HepG2 (cell line): ENCODE results near the gene TMEM63C. TPM values are rescaled to one million over a fixed set of nuclear protein-coding genes. Genes with fewer than 3 reads are reported as not detected.

Experiments used
- CREB1 ChIP-seq, 2 experiments: fragments of 450-650 bp in 1 of 2; IDR thresholded peaks; 2 replicates each; pipeline ENCODE4 v1.6.1; 2016 to 2017; ENCODE audit warnings: control low read depth in 1 of 2, mild to moderate bottlenecking in 1 of 2, missing compliant biosample characterization in 1 of 2, missing genetic modification characterization in 1 of 2
- CREM ChIP-seq, 2 experiments: sonication (generic) in 1 of 2; formaldehyde crosslinking in 1 of 2; IDR thresholded peaks; 2 replicates each; pipeline versions ENCODE4 v1.4.0 to v1.6.1; 2016 to 2020; ENCODE audit warnings: antibody characterized with exemption in 1 of 2, mild to moderate bottlenecking in 1 of 2, missing genetic modification reagents in 1 of 2
- HOXD1 ChIP-seq: sonication (generic); formaldehyde crosslinking; IDR thresholded peaks from 2 replicates; pipeline ENCODE4 v1.5.0; 2020; ENCODE audit warnings: missing genetic modification reagents
- IKZF1 ChIP-seq: fragments of 450-650 bp; IDR thresholded peaks from 2 replicates; pipeline ENCODE4 v1.7.1; 2016
- JUND ChIP-seq: sonication (generic); formaldehyde crosslinking; IDR thresholded peaks from 2 replicates; pipeline ENCODE4 v1.8.0; 2022; ENCODE audit warnings: mild to moderate bottlenecking, missing genetic modification reagents
- PAWR ChIP-seq: sonication (generic); formaldehyde crosslinking; IDR thresholded peaks from 2 replicates; pipeline ENCODE4 v1.4.0; 2020; ENCODE audit warnings: missing genetic modification reagents, mild to moderate bottlenecking, borderline replicate concordance
- RAD21 ChIP-seq: fragments of 450-650 bp; formaldehyde crosslinking; IDR thresholded peaks from 2 replicates; pipeline ENCODE4 v1.5.0; 2020; ENCODE audit warnings: mild to moderate bottlenecking
- RELA ChIP-seq: sonication (generic); formaldehyde crosslinking; IDR thresholded peaks from 2 replicates; pipeline ENCODE4 v1.4.0; 2020; ENCODE audit warnings: missing genetic modification reagents
- RNF2 ChIP-seq: fragments of 450-650 bp; conservative IDR thresholded peaks from 2 replicates; pipeline ENCODE4 v1.6.1; 2016; ENCODE audit warnings: low read depth
- RXRA ChIP-seq: sonication (generic); formaldehyde crosslinking; IDR thresholded peaks from 2 replicates; pipeline ENCODE4 v1.5.1; 2020; ENCODE audit warnings: missing genetic modification reagents
- SMAD3 ChIP-seq: sonication (generic); formaldehyde crosslinking; IDR thresholded peaks from 2 replicates; pipeline ENCODE4 v1.4.0; 2020; ENCODE audit warnings: missing genetic modification reagents
- SMC3 ChIP-seq: IDR thresholded peaks from 2 replicates; pipeline ENCODE4 v1.6.1; 2011; ENCODE audit warnings: low read length, improper control_type of control experiment
- SP140L ChIP-seq: sonication (generic); formaldehyde crosslinking; IDR thresholded peaks from 2 replicates; pipeline ENCODE4 v1.4.0; 2020; ENCODE audit warnings: missing genetic modification reagents, borderline replicate concordance
- SUZ12 ChIP-seq: fragments of 150-350 bp; IDR thresholded peaks from 2 replicates; pipeline ENCODE4 v1.6.1; 2014; ENCODE audit warnings: low read depth, low read length
- THYN1 ChIP-seq: sonication (generic); formaldehyde crosslinking; IDR thresholded peaks from 2 replicates; pipeline ENCODE4 v1.8.1; 2023; ENCODE audit warnings: low read depth, mild to moderate bottlenecking, moderate library complexity, missing genetic modification reagents, borderline replicate concordance
- ZNF136 ChIP-seq: sonication (generic); formaldehyde crosslinking; IDR thresholded peaks from 2 replicates; pipeline ENCODE4 v1.8.1; 2022; ENCODE audit warnings: low read depth, mild to moderate bottlenecking, moderate library complexity, missing genetic modification reagents
- ZNF235 ChIP-seq: sonication (generic); formaldehyde crosslinking; IDR thresholded peaks from 2 replicates; pipeline ENCODE4 v1.8.1; 2023; ENCODE audit warnings: mild to moderate bottlenecking, missing genetic modification reagents, borderline replicate concordance
- ZNF253 ChIP-seq: sonication (generic); formaldehyde crosslinking; IDR thresholded peaks from 2 replicates; pipeline ENCODE4 v1.8.0; 2022; ENCODE audit warnings: mild to moderate bottlenecking, missing genetic modification reagents, borderline replicate concordance
- polyA plus RNA-seq, 8 experiments: library from polyadenylated mRNA; depleted of rRNA in 3 of 8; stranded (reverse) in 7 of 8; unstranded in 1 of 8; fragments of >200 nt; fragmentation: Illumina TruSeq in 4 of 8; extraction: Trizol in 4 of 8; gene quantifications; 2 replicates each; pipeline versions ENCODE4 v1.2.1 to v1.2.3, GENCODE V29; 2011 to 2016; ENCODE audit warnings: low read depth in 4 of 8, missing spikeins in 1 of 8, mixed read lengths in 1 of 8; ENCODE audit not compliant: insufficient read depth in 1 of 8
- total RNA-seq, 5 experiments: library from RNA; depleted of rRNA; stranded (reverse); fragments of >200 nt; fragmentation: Illumina TruSeq; extraction: Trizol; gene quantifications; 2 replicates each; pipeline ENCODE4 v1.2.3, GENCODE V29; 2016; ENCODE audit warnings: low read depth in 1 of 5
- TF ChIP-seq, protein P1 (sequence below): sonication (generic); formaldehyde crosslinking; IDR thresholded peaks from 2 replicates; pipeline ENCODE4 v1.4.0; 2020; ENCODE audit warnings: missing genetic modification reagents, mild to moderate bottlenecking, borderline replicate concordance
- TF ChIP-seq, protein P2 (sequence below): sonication (generic); formaldehyde crosslinking; IDR thresholded peaks from 2 replicates; pipeline ENCODE4 v1.5.0; 2020; ENCODE audit warnings: mild to moderate bottlenecking, missing genetic modification reagents
- TF ChIP-seq, protein P3 (sequence below): sonication (generic); formaldehyde crosslinking; conservative IDR thresholded peaks from 2 replicates; pipeline ENCODE4 v1.4.0; 2020; ENCODE audit warnings: missing genetic modification reagents
- TF ChIP-seq, protein P4 (sequence below): IDR thresholded peaks from 2 replicates; pipeline ENCODE4 v1.6.1; 2016; ENCODE audit warnings: low read depth, control low read depth
- TF ChIP-seq, protein P5 (sequence below): IDR thresholded peaks from 2 replicates; pipeline ENCODE4 v1.6.1; 2016

Gene TMEM63C
- total and polyA plus RNA-seq, 2 of the 13 experiments (the other 11 are each of a cell fraction or from before 2014, with no cell fraction given): 0.17 to 0.27 TPM

DNA sequence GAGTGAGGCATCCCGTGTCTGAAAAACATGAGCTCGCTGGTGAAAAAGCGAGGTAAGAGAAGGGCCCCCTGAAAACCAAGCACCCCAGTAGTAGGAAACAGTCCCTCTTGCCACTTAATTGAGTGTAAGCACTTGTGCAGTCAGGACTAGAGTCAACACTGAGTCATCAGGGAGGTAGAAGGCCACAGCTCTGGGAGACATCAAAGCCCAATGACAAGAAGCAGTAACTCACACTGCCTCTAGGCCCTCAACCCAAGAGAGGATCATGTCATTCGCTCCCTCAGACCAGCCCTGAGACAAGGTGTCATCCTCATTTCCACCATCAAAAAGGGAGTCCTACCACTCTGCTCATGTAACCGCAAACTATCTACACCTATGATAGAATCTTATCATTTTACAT lies 121.3 kb downstream of the TMEM63C start (continued):
- TF ChIP-seq SUZ12 (no peak), RNF2 (no peak), ZNF136 (CRISPR knock-in tag) (no peak), CREM (IDR thresholded peaks at IDR 0.05) (no peak), CREM (CRISPR knock-in tag; IDR thresholded peaks at IDR 0.05) (no peak), SMAD3 (CRISPR knock-in tag) (0 out of 2 replicates have a peak, but pooled peaks have one; percentile 33), ZNF235 (CRISPR knock-in tag) (no peak), SP140L (CRISPR knock-in tag) (no peak), RELA (CRISPR knock-in tag) (no peak), SMC3 (0 out of 2 replicates have a peak, but pooled peaks have one; percentile 5), PAWR (CRISPR knock-in tag) (no peak), CREB1 (IDR thresholded peaks at IDR 0.05) (peak; percentile 57; the same call in 1 of the 2 replicates), CREB1 (CRISPR knock-in tag; IDR thresholded peaks at IDR 0.05) (no peak), RAD21 (CRISPR knock-in tag) (no peak), RXRA (CRISPR knock-in tag) (no peak), IKZF1 (no peak), HOXD1 (CRISPR knock-in tag) (no peak), THYN1 (no peak), JUND (CRISPR knock-in tag) (peak; percentile 85), ZNF253 (CRISPR knock-in tag) (no peak)
- TF ChIP-seq, protein P1, sequence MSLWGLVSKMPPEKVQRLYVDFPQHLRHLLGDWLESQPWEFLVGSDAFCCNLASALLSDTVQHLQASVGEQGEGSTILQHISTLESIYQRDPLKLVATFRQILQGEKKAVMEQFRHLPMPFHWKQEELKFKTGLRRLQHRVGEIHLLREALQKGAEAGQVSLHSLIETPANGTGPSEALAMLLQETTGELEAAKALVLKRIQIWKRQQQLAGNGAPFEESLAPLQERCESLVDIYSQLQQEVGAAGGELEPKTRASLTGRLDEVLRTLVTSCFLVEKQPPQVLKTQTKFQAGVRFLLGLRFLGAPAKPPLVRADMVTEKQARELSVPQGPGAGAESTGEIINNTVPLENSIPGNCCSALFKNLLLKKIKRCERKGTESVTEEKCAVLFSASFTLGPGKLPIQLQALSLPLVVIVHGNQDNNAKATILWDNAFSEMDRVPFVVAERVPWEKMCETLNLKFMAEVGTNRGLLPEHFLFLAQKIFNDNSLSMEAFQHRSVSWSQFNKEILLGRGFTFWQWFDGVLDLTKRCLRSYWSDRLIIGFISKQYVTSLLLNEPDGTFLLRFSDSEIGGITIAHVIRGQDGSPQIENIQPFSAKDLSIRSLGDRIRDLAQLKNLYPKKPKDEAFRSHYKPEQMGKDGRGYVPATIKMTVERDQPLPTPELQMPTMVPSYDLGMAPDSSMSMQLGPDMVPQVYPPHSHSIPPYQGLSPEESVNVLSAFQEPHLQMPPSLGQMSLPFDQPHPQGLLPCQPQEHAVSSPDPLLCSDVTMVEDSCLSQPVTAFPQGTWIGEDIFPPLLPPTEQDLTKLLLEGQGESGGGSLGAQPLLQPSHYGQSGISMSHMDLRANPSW: no peak
- TF ChIP-seq, protein P2, sequence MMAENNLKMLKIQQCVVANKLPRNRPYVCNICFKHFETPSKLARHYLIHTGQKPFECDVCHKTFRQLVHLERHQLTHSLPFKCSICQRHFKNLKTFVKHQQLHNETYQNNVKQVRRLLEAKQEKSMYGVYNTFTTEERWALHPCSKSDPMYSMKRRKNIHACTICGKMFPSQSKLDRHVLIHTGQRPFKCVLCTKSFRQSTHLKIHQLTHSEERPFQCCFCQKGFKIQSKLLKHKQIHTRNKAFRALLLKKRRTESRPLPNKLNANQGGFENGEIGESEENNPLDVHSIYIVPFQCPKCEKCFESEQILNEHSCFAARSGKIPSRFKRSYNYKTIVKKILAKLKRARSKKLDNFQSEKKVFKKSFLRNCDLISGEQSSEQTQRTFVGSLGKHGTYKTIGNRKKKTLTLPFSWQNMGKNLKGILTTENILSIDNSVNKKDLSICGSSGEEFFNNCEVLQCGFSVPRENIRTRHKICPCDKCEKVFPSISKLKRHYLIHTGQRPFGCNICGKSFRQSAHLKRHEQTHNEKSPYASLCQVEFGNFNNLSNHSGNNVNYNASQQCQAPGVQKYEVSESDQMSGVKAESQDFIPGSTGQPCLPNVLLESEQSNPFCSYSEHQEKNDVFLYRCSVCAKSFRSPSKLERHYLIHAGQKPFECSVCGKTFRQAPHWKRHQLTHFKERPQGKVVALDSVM (CRISPR knock-in tag): no peak
- TF ChIP-seq, protein P3, sequence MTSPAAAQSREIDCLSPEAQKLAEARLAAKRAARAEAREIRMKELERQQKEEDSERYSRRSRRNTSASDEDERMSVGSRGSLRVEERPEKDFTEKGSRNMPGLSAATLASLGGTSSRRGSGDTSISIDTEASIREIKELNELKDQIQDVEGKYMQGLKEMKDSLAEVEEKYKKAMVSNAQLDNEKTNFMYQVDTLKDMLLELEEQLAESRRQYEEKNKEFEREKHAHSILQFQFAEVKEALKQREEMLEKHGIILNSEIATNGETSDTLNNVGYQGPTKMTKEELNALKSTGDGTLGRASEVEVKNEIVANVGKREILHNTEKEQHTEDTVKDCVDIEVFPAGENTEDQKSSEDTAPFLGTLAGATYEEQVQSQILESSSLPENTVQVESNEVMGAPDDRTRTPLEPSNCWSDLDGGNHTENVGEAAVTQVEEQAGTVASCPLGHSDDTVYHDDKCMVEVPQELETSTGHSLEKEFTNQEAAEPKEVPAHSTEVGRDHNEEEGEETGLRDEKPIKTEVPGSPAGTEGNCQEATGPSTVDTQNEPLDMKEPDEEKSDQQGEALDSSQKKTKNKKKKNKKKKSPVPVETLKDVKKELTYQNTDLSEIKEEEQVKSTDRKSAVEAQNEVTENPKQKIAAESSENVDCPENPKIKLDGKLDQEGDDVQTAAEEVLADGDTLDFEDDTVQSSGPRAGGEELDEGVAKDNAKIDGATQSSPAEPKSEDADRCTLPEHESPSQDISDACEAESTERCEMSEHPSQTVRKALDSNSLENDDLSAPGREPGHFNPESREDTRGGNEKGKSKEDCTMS (CRISPR knock-in tag): no peak
- TF ChIP-seq, protein P4, sequence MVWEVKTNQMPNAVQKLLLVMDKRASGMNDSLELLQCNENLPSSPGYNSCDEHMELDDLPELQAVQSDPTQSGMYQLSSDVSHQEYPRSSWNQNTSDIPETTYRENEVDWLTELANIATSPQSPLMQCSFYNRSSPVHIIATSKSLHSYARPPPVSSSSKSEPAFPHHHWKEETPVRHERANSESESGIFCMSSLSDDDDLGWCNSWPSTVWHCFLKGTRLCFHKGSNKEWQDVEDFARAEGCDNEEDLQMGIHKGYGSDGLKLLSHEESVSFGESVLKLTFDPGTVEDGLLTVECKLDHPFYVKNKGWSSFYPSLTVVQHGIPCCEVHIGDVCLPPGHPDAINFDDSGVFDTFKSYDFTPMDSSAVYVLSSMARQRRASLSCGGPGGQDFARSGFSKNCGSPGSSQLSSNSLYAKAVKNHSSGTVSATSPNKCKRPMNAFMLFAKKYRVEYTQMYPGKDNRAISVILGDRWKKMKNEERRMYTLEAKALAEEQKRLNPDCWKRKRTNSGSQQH (CRISPR knock-in tag): no peak
- TF ChIP-seq, protein P5, sequence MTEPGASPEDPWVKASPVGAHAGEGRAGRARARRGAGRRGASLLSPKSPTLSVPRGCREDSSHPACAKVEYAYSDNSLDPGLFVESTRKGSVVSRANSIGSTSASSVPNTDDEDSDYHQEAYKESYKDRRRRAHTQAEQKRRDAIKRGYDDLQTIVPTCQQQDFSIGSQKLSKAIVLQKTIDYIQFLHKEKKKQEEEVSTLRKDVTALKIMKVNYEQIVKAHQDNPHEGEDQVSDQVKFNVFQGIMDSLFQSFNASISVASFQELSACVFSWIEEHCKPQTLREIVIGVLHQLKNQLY (CRISPR knock-in tag): no peak
